GM18517 (cell line): ENCODE data around the gene ZXDC.

Source experiments
- ATAC-seq: cut with Tn5 transposase; IDR thresholded peaks from one replicate; pipeline ENCODE4 v1.9.1; 2021; ENCODE audit warnings: mild to moderate bottlenecking, moderate library complexity; ENCODE audit not compliant: unreplicated experiment

Gene ZXDC

DNA sequence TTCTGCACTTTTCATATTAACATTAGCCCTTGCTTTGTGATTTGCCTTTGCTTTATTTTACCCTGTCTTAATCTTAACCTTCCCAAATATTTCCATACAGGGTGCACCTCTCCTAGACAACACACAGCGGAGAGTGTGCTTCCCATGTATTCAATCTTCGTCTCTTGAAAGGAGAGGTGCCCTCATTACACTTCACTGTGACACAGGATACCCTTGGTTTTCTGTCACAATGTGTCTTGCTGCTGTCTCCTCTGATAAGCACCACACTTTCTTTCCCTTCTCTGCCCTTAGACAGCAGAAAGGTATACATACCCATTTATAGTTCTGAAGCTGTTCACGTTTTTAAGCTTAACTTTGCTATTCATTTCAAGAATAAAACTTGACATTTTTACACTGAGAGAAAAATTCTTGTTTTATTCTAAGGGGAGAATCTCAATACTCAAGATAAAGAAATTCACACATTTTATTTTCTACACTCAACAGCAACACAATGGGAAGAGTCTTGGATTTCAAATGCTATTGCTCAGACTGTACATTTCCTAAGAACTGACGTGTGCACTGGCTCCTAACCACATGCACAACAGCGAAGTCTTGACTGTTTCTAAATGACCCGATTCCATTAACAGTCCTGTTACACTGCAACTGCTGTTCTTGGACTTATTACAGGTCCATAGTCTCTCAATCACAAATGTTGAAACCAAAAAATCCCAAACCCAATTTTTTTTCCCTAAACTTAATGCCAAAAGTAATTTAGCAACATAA lies 21.1 kb downstream of the ZXDC start:
- no peak for ATAC-seq

DNA sequence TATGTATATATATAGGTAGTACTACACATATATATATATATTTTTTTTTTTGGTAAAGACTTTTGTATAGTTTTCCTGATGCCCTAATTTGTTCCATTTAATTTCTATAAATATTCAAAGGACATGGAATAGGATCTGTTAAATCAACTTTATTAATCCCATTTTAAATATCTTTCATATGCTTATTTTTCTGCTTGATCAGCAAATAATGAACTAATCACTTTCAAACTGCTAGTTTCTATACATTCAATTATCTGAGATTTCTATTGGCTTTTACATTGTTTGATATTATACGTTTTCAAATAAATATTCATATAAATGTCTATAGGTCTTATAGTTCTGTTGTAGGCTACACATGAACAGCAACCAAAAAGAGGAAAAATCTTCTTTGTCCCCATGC lies 21.7 kb downstream of the ZXDC start:
- ATAC-seq: no peak

DNA sequence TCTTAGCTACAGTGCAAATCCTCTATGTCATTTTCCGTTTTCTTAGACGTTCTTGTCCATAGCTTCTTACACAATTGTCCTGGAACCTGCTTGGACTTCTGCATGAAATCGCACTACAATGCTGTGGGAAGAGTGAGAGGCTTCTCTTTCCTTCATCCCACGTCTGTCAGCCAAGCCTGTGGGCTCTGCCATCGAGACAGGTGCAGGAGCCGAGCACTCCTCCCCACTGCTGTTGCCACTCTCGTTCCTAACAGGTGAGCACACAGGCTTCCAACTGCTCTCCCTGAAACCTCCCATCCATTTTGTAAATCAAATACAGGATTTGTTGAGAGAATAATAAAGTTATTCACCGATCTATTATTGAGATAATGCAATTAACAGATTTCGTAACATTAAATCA lies 23.5 kb downstream of the ZXDC start:
- no peak for ATAC-seq

DNA sequence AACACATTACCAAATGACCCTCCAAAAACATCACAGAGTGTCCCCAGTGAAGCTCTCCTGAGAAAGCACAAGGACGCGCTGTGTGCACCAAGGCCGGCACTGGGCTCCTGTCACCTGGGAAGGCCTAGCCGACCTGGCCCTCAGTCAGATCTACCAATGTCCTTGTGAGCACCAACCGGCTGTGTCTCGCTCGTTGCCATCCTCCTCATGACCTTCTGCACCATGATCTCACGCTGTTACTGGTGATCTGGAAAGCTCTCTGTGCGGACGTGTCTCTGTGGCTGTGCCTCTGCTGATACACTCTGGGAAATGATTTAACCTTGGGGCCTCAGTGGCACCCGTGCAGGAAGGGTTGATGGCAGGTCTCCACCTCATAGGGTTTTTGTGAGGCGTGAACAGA lies 24.2 kb downstream of the ZXDC start:
- no peak for ATAC-seq

DNA sequence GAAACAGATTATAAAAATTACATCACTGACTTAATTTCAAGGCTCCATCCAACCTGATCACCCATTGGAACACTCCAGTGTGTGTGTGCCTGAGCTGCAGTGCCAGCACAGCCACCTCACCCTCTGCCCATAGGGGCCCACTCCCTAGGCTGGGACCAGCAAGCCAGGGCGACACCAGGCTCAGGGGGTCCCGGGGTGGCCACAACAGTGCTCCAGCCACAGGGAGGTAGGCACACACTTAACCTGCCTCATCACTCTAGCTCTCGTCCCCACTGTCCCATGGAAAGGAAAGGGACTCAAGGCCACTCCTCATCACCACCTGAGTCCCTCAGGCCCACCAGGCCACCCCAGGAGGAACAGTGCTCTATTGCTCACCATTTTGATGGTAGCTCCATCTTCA lies 24.9 kb downstream of the ZXDC start:
- no peak for ATAC-seq

DNA sequence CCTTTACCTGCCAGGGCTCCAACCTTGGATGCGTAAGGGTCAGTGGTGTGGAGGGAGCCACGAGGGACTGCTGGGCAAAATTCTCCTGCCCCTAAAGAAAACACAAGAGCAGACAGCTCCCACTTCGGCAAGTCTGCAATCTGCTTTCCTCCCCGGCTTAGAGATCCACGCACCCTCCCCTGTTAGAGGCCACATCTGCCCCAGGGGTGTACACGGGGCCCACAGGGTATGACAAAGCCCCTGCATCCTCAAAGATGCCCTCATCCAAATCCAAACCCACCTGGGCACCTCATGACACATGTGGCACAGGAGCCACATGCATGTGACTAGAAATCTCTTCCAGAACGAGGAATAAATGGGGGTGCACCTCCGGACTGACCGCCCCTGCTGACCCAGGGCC lies 25.5 kb downstream of the ZXDC start:
- ATAC-seq: no peak

DNA sequence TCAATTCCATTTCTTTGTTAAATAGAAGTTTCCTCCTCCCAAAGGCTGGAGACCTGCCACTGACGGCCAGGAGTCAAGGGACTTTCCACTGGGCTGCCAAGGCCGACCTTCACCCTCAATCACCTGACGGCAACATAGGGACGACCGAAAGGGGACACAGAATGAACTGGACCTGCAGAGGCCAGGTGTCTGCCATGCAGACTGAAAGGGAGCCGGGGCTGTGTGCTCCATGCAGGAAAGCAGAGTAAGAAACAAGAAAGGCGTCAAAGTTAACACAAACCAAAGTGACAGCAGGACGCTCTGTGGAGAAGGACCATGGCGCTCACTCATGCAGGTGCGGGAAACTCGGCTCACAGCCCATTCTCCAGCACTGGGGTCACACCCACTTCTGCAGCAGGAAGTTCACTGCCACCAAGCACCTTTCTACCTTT lies 26.1 kb downstream of the ZXDC start:
- ATAC-seq: no peak

DNA sequence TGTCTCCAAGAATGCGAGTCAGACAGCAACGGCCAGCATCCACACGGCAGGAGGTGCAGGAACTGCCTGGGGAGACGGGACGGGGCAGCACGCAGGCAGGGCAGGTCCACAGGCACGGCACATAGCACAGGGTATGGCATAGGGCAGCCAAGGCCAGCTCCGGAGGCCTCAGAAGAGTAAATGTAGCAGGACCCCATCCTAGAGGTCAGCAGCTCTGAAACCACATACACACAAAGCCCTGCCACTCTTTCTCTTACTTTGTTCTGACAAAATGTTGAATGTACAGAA lies 26.9 kb downstream of the ZXDC start:
- ATAC-seq: no peak

DNA sequence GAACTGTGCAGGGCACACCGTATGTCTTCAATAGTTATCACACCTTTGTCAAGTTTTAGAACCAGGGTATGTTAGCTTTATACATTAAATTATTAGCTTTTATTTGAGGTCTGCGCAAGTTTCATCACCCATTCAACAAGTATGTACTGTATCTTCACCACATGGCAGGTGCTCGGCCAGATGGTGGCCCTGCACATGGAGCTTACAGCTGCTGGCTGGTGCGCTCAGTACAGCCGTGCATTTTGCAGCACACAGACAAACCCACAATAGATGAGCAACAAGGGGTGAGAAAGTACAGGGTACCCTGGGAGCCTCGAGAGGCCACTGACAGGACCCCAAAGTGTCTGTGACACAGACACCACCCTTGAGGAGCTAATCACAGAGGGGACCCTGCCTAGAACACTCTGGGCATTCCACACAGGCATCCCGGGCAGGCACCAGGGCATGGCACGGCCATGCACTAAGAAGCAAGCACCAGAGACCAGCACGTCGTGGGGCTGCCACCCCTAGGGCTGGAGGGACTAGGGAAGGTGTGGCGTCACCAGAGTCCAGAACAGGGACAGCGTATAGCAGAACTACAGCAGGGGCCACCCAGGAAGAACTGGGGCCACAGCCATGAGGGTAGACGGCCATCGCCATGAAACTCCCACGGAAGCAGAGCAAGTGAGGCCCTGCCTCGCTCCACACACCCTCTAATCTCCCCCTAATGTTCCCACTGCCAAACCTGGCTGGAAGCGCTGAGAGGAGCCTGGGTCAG lies 27.4 kb downstream of the ZXDC start:
- no peak for ATAC-seq

DNA sequence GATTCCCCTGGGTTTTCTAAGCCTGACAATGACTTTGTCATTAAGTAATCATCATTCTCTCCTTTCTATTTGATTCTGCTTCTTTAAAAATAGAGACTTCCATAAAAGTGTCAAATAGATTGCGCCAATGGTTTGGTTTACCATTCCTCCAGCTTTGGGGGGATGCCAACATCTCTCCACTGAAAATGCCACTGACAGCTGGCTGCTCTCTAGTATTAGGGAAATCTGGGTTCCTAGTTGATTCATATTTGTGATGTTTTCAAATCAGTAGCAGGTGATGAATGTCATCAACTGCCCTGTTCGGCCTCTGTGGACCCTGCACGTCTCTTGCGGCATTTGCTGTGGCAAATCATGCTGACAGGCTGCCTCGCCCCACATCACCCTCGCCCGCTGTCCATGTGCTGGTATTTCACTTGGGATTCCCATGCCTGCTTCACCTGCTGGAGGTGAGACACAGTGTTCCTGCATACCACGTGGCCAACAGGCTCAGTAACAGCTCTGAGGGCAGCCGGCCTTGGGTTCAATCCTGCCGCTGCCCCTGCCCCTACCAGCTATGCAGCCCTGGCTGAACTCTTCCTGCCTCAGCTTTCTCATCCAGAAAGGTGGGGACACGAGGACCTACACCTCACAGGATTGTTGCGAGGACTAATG lies 28.1 kb downstream of the ZXDC start:
- ATAC-seq: no peak

DNA sequence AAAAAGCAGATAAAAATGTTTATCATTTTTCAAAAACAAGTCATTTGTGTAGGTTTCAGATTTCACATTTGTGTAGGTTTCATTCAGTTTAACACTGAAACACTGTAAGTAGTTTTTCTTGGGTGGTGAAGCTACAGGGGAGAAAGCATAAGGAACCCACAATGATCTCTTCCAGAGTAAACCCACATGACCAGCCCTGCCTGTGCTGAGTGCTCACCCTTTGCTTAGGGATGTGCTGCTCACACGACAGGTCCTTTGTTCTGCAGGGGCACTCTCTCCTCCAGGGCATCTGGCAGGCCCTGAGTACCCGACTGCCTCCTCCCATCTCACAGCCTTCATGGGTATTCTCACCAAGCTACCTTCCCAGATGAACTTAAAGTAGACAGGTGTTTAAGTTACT lies 28.9 kb downstream of the ZXDC start:
- ATAC-seq: no peak

DNA sequence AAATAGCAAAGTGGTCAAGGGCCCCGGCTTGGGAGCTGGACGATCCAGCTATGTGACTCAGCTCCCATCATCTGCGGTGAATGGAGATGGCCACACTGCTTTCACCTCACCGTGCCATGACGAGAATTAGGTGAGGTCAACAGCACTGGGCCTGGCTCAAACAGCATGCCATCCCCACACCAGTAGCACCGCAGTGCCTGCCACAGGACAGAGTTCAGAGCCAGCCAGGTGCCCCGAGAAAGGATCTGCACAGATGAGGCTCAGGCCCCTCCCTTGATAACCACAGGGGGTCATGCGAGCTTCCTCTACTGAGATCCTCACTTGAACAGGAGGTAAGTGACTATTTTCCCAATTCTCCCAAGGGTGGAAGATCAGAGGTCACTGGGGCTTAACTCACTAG lies 29.4 kb downstream of the ZXDC start:
- ATAC-seq: no peak

DNA sequence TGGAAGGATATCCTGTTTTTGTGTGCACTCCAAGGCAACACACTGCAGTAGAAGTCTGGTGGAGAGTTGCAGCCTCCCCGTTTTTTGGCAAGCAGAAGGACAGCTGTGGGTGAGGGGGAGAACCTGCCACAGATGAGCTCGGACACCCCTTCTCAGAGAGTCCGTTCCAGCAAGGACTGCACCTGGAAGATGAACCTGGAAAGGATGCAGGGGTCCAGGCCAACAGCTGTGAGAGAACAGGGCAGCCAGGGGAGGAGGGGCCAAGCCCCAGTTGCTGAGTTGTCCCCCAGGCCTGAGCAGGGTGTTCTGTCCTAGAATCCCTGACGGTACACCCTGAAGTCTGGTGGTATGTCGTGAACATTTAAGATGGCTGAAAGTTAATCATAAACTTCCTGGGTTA lies 30.2 kb downstream of the ZXDC start:
- ATAC-seq: no peak

DNA sequence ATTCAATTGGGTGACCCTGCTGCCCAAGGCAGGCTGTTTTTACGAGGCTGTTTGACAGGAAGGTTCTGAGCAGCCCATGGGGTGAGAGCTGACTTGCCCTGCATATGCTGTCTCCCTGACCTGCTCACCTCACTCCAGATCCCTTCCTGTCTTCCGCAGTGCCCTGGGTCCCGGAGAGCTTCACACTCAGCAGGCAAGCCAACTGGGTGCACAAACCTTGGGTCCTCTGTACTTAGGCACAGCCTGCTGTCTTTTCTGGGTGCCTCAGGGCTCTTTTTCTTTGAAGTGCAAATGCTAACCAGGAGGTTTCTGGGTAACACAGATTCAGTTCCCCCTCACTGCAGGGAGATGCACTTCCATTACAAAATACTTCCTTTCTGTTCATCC lies 32.8 kb downstream of the ZXDC start:
- no peak for ATAC-seq

DNA sequence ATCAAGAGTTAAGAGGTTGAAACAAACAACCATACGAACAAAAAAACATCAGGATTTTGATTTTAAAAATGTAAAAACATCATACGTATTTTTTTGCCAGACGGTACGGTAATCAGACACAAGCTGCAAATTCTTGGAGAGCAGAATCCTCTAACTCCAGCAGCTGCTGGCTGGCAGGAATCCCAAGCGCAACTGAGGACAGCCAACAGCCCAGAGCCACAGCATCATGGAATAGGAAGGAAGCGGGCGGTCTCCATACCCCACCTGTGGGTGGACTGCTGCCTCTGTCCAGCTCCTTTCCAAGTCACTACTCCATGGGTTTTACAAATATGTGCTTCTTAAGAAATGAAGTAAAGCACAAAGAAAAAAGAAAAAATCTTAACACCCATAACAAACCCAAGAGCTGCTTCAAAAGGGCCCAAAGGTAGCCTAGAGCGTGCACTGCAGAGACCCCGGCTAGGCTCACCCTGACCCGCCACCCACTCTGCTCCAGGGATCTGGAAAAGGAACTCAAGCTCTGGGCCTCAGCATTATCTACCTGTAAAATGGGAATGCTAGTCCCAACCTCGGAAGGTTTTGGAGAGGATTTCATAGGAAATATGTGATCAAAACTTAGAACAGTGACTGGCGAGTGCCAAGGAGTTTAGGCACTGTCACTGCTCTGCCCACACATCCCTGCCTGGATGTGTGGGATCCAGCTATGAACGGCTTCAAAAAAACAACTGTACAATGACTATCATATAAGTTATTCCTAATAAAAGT lies 33.4 kb downstream of the ZXDC start:
- ATAC-seq: no peak

DNA sequence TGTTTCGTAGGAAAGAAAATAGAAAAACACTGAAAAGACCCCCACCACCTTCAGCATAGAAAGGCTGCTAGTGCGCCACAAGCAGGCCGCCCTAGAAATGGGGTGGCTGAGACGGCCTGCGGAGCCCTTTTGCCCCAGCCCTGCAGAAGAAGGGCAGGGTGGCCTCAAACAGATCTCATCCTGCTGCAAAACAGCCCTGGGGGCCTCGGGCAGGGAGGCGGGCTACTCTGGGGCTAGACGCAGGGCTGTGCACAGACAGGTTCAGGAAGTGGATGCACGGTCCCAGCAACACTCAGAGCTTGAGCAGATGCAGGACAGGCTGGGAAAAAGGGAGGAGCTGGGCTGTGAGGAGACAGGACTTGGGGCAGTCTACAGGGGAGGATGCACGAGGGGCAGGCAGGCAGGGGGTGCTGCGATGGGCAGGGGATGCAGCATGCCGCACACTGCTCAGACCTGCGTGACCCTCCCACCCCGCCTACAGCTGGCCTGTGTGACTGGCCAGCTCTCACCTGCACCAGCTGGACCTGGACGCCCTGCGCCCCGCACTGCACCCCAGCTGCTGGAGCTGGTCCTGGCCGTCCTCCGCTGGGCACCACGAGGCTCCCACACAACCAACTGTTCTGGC lies 34.3 kb downstream of the ZXDC start:
- ATAC-seq: no peak

DNA sequence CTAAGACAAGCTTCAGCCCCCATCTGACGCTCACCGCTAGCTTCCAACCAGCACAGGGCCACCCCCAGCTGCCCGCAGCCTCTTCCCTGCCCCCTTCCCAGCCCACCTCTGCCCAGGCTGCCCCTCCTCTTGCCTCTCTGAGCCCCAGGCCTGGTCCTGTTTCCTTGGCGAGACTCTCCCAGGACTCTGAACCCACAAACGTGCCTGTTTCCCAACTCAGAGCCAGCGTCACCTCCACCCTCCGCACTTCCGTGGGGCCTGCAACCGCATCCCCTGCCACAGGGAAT lies 35.0 kb downstream of the ZXDC start:
- no peak for ATAC-seq

DNA sequence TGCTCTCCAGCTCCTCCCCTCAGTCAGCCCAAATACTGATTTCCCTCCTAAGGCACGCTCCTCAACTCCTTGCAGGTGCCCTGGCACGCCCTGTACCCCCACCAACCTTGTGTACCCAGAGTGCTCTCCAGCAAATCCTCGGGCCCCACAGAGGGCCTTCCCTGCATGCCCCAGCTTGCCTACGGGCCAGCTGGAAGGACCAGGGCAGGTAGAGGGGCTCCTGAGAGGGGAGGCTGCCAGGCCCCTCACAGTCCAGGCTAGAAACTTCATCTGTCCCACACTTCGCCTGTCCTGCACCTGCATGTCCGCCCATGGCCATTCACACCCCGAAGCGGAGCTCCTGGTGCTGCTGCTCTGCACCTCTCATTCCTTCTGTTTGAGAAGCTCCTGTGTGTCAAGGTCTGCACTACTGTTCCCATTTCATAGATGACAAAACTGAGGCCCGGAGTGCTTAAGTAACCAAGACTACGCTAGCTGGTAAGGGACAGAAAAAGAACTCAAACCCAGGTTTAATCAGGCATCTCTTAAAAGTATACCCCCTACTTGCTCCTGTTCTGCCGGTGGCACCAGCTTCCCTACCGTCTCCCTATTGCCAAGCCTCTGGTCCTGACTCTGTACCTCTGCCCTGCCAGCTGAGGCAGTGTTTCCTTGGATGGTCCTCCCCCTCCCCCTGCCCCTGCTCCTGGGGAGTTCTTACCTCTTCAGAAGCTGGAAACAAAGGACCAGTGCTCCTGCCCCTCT lies 35.6 kb downstream of the ZXDC start:
- ATAC-seq: no peak

DNA sequence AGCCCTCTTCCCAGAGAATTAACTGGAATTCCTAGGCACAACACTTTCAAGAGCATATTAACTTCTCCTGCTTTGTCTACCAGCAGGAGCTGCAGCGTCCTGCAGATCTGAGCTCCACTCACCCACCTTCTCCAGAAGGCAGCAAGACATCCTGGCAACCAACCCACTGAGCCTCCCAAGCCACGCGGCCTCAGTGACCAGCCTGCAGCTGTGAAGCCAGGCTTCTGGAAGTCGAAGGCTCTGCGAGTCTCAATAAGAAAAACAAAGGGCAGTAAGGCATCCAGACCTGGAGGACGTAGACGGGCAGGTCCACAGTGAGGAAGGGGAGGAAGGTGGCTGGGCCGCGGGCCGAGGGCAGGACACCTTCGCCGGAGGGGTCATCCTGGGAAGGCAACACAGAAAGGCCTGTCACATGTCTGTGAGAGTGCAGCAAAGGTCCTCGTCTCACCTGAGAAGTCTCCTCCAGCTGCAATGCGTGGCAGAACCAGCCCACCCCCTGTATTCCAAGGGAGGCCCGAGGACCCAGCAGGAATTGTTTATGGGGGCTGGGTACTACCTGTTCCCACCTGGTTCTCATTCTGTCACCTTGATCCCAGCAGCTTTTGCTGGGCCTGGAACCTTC lies 36.2 kb downstream of the ZXDC start:
- no peak for ATAC-seq

DNA sequence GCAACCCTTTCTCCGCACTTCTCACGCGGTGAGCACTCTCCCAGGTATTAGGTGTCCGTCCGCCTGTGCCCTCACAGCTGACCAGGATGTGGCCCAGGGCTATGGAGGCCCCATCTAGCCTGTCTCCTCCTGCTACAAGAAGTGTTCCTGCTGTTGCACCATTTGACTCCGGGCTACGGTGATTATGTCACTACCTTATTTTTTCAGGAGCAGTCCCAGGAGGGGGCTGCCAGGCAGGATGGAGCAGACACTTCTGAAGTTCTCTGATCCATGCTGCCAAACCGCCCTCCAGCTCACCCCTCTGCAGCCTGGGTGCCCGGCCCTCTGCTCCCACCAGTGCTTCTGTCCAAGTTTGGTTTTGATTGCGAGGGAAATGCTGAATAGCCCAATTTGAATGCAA lies 36.9 kb downstream of the ZXDC start:
- ATAC-seq: no peak
